Measurements from ENCODE around the gene PLCG2.

GRCh38 chr16:81875461-81875860 lies 96.4 kb downstream of the PLCG2 start:
- TF ChIP-seq POLR2A (IDR thresholded peaks at IDR 0.05) (no peak), CTCF (IDR thresholded peaks at IDR 0.05) (no peak)
